Breast epithelium (tissue), 4 donors: Measurements from ENCODE around the gene EIPR1. TPM values are rescaled to one million over a fixed set of nuclear protein-coding genes. Genes with fewer than 3 reads are reported as not detected.

Experiments
- DNase-seq, 2 donors: peaks; one replicate each; pipeline ENCODE4 v3.0.0-alpha.2; 2019; ENCODE audit warnings: low spot score in 2 of 2
- H3K27ac ChIP-seq, 2 donors: fragments of 200-600 bp; sonication (generic) in 1 of 2; one replicate each; pipeline ENCODE4 v1.5.1; 2016 to 2019; ENCODE audit warnings: mild to moderate bottlenecking in 1 of 2
- H3K27me3 ChIP-seq, 2 donors: fragments of 200-600 bp; sonication (generic) in 1 of 2; one replicate each; pipeline versions ENCODE4 v1.5.1 to v1.6.0; 2017 to 2019; ENCODE audit warnings: control low read depth in 1 of 2, mild to moderate bottlenecking in 1 of 2
- H3K36me3 ChIP-seq: fragments of 200-600 bp; one replicate; pipeline ENCODE4 v1.5.1; 2019
- H3K4me1 ChIP-seq, 2 donors: fragments of 200-600 bp; sonication (generic); one replicate each; pipeline ENCODE4 v1.5.1; 2016 to 2019; ENCODE audit warnings: control low read depth in 1 of 2
- H3K4me3 ChIP-seq, 3 donors: fragments of 200-600 bp; sonication (generic); 1 replicate in 2 of 3; 2 replicates in 1 of 3; pipeline ENCODE4 v1.5.1; 2016 to 2019; ENCODE audit warnings: mild to moderate bottlenecking in 3 of 3, moderate library complexity in 2 of 3
- H3K9me3 ChIP-seq, 2 donors: fragments of 200-600 bp; sonication (generic) in 1 of 2; one replicate each; pipeline ENCODE4 v1.5.1; 2016 to 2019; ENCODE audit warnings: control low read depth in 1 of 2
- CTCF ChIP-seq, 3 donors: fragments of 450-650 bp; IDR thresholded peaks; one replicate each; pipeline ENCODE4 v1.5.1; 2016 to 2017; ENCODE audit warnings: antibody characterized with exemption in 3 of 3, mild to moderate bottlenecking in 3 of 3, moderate library complexity in 3 of 3
- POLR2A ChIP-seq: fragments of 450-650 bp; IDR thresholded peaks from one replicate; pipeline ENCODE4 v1.6.1; 2016; ENCODE audit warnings: antibody characterized with exemption, mild to moderate bottlenecking, moderate library complexity
- POLR2AphosphoS5 ChIP-seq, 3 donors: sonication (generic); formaldehyde crosslinking; IDR thresholded peaks; one replicate each; pipeline ENCODE4 v1.6.1; 2017; ENCODE audit warnings: antibody characterized with exemption in 3 of 3
- intact Hi-C: fragments of 100-400 bp; cut with DNase I; formaldehyde crosslinking; loops from one replicate; pipeline ENCODE4 v1.15.1; 2023; ENCODE audit warnings: low total_unique reads
- total RNA-seq, 3 donors: library from RNA; depleted of rRNA; stranded (reverse); fragments of >200 nt; gene quantifications; one replicate each; pipeline ENCODE4 v1.1.0, GENCODE V29; 2016

Gene EIPR1
- total RNA-seq, 3 donors from 2014 or later, result 12.8 to 31.0 (median 23.3) TPM

- no peaks in the 10 kb centered on the region for H3K4me1 ChIP-seq
- DNase-seq, result no peak
- intact Hi-C loops, result no loop called here
- H3K9me3 ChIP-seq, result no peaks in the 10 kb centered on the region
- no peak for TF ChIP-seq POLR2AphosphoS5 (IDR thresholded peaks at IDR 0.05)
- TF ChIP-seq POLR2A, result no peak
- no peak for TF ChIP-seq CTCF (IDR thresholded peaks at IDR 0.05)
- no peak overlapping the region for H3K4me3 ChIP-seq
- H3K36me3 ChIP-seq, result no peaks in the 10 kb centered on the region
- no peaks in the 10 kb centered on the region for H3K27me3 ChIP-seq
- no peak overlapping the region for H3K27ac ChIP-seq
Measured at GRCh38 chr2:3307901-3308300, 69.7 kb downstream of the EIPR1 start.

DNA sequence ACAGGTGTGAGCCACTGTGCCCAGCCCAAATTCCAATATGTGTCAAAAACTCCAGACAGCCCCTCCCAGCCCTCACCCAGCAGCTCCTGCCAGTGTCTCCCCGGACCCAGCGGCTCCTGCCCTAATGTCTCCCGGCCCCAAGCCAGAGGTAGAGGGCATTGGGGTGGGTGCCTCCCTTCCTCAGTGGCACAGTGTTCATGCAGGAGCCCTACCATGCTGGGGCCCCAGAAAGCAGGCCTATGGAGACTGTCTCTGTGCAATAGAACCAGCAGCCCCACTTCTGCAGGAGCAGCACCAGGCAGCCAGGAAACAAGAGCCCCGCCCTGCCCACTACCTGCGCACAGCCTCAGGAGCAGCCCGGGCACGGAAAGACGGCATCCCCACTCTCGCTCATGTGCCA lies 70.4 kb downstream of the EIPR1 start:
- no peak for TF ChIP-seq POLR2AphosphoS5 (IDR thresholded peaks at IDR 0.05)
- no peak for TF ChIP-seq POLR2A
- no peak for TF ChIP-seq CTCF (IDR thresholded peaks at IDR 0.05)
- no peak overlapping the region for H3K27ac ChIP-seq
- DNase-seq, result no peak
- H3K4me1 ChIP-seq, result no peaks in the 10 kb centered on the region
- no peaks in the 10 kb centered on the region for H3K27me3 ChIP-seq
- no peaks in the 10 kb centered on the region for H3K9me3 ChIP-seq
- intact Hi-C loops, result no loop called here
- H3K36me3 ChIP-seq, result no peaks in the 10 kb centered on the region
- H3K4me3 ChIP-seq, result no peak overlapping the region

DNA sequence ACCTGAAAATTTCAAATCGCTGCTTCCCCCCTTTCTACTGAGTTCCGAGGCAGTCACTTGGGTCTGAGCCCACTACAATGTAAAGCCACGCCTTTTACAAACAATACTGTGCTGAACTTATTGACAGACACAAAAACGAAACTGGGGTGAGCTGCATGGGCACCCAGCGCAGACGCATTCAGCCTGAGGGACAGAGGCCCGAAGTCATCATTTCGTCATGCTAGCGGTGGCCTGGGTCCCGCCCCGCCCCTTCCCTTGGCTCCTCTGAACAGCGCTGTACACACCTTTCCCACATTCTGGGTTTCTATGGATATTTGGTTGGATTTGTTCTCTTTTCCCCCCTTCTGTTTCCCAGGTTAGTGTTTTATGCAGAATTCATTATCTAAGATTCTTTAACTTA lies 71.7 kb downstream of the EIPR1 start:
- Histone ChIP-seq H3K36me3 (no peaks in the 10 kb centered on the region), H3K27ac (no peak overlapping the region), H3K4me1 (no peaks in the 10 kb centered on the region), H3K27me3 (no peaks in the 10 kb centered on the region), H3K9me3 (no peaks in the 10 kb centered on the region), H3K4me3 (no peak overlapping the region)
- DNase-seq, result no peak
- intact Hi-C loops, result no loop called here
- TF ChIP-seq POLR2AphosphoS5 (IDR thresholded peaks at IDR 0.05) (no peak), CTCF (IDR thresholded peaks at IDR 0.05) (no peak), POLR2A (no peak)

- no peak overlapping the region for H3K27ac ChIP-seq
- H3K4me1 ChIP-seq, result no peaks in the 10 kb centered on the region
- no peaks in the 10 kb centered on the region for H3K36me3 ChIP-seq
- DNase-seq, result no peak
- H3K4me3 ChIP-seq, result no peak overlapping the region
- intact Hi-C loops, result no loop called here
- H3K9me3 ChIP-seq, result no peaks in the 10 kb centered on the region
- no peak for TF ChIP-seq CTCF (IDR thresholded peaks at IDR 0.05)
- TF ChIP-seq POLR2A, result no peak
- TF ChIP-seq POLR2AphosphoS5 (IDR thresholded peaks at IDR 0.05), result no peak
- H3K27me3 ChIP-seq, result no peaks in the 10 kb centered on the region
Measured at GRCh38 chr2:3305431-3305830, 72.2 kb downstream of the EIPR1 start.

GRCh38 chr2:3303583-3304406 lies 73.8 kb downstream of the EIPR1 start:
- TF ChIP-seq CTCF (IDR thresholded peaks at IDR 0.05) (peak; percentile 78 to 91 (median 86)), POLR2AphosphoS5 (IDR thresholded peaks at IDR 0.05) (peak in 1 of 3 donors; percentile 26), POLR2A (no peak)
- intact Hi-C loops, result no loop called here
- peak; percentile 82 to 93 for DNase-seq
- H3K4me3 ChIP-seq, result peak overlapping the region; percentile 14 to 47 (median 32)
- H3K36me3 ChIP-seq, result no peaks in the 10 kb centered on the region
- no peaks in the 10 kb centered on the region for H3K9me3 ChIP-seq
- H3K4me1 ChIP-seq, result no peaks in the 10 kb centered on the region
- no peak overlapping the region for H3K27ac ChIP-seq
- H3K27me3 ChIP-seq, result no peaks in the 10 kb centered on the region
